Measurements from ENCODE around the gene ADAM15.

GRCh38 chr1:155105604-155106011 is 54.5 kb downstream of the ADAM15 start:
- TF ChIP-seq, protein P1, sequence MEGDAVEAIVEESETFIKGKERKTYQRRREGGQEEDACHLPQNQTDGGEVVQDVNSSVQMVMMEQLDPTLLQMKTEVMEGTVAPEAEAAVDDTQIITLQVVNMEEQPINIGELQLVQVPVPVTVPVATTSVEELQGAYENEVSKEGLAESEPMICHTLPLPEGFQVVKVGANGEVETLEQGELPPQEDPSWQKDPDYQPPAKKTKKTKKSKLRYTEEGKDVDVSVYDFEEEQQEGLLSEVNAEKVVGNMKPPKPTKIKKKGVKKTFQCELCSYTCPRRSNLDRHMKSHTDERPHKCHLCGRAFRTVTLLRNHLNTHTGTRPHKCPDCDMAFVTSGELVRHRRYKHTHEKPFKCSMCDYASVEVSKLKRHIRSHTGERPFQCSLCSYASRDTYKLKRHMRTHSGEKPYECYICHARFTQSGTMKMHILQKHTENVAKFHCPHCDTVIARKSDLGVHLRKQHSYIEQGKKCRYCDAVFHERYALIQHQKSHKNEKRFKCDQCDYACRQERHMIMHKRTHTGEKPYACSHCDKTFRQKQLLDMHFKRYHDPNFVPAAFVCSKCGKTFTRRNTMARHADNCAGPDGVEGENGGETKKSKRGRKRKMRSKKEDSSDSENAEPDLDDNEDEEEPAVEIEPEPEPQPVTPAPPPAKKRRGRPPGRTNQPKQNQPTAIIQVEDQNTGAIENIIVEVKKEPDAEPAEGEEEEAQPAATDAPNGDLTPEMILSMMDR (conservative IDR thresholded peaks at IDR 0.05; ENCODE audit: low read length), result no peak
- no peak for TF ChIP-seq EZH2phosphoT487 (IDR thresholded peaks at IDR 0.05; ENCODE audit: borderline replicate concordance)

Measured in Loucy (cell line).